ENCODE data around the gene ATP8A2.

DNA sequence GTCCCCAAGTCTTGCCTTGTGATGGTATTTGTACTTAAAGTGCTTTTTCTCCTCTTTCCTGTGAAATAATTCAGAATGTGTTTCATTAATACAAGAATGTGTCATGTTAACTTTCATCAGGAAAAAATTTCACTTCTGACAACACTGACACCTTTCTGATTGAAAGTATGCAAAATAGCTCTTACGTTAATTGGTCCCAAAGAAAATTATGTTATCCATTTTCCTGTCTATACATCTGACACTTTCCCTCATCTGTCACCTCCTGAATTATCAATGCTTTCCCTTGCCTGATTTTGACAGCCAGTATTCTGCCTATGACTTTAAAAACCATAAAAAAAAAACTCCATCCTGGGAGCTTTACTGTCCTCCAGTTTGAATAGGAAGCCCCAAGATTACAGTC lies 336.5 kb downstream of the ATP8A2 start:
- TF ChIP-seq SREBF2 (IDR thresholded peaks at IDR 0.05; ENCODE audit: low read length) (no peak), BRCA1 (IDR thresholded peaks at IDR 0.05; ENCODE audit: low read depth, low read length) (no peak), RFX5 (IDR thresholded peaks at IDR 0.05; ENCODE audit: low read depth, low read length) (no peak), KAT2A (conservative IDR thresholded peaks at IDR 0.05; ENCODE audit: control insufficient read depth, low read depth, low read length) (no peak), POLR2A (IDR thresholded peaks at IDR 0.05; ENCODE audit: low read depth, low read length) (no peak)
- TF ChIP-seq, protein P1, sequence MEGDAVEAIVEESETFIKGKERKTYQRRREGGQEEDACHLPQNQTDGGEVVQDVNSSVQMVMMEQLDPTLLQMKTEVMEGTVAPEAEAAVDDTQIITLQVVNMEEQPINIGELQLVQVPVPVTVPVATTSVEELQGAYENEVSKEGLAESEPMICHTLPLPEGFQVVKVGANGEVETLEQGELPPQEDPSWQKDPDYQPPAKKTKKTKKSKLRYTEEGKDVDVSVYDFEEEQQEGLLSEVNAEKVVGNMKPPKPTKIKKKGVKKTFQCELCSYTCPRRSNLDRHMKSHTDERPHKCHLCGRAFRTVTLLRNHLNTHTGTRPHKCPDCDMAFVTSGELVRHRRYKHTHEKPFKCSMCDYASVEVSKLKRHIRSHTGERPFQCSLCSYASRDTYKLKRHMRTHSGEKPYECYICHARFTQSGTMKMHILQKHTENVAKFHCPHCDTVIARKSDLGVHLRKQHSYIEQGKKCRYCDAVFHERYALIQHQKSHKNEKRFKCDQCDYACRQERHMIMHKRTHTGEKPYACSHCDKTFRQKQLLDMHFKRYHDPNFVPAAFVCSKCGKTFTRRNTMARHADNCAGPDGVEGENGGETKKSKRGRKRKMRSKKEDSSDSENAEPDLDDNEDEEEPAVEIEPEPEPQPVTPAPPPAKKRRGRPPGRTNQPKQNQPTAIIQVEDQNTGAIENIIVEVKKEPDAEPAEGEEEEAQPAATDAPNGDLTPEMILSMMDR (IDR thresholded peaks at IDR 0.05 in 2 of 3, conservative IDR thresholded peaks at IDR 0.05 in 1 of 3; ENCODE audit: control insufficient read depth in 2 of 3, extremely low read depth in 1 of 3, insufficient read depth in 1 of 3, low read depth in 3 of 3, low read length in 3 of 3) = no peak
- TF ChIP-seq, protein P2, sequence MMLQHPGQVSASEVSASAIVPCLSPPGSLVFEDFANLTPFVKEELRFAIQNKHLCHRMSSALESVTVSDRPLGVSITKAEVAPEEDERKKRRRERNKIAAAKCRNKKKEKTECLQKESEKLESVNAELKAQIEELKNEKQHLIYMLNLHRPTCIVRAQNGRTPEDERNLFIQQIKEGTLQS (IDR thresholded peaks at IDR 0.05; ENCODE audit: borderline replicate concordance, extremely low read depth, low read depth, low read length) = no peak

All from GM12878 (cell line).